Measurements from ENCODE around the gene TMCC2. TPM values are rescaled to one million over a fixed set of nuclear protein-coding genes. Genes with fewer than 3 reads are reported as not detected.

The TMCC2 gene
- total RNA-seq, 1 experiment from 2014 or later: 2.2 TPM

DNA sequence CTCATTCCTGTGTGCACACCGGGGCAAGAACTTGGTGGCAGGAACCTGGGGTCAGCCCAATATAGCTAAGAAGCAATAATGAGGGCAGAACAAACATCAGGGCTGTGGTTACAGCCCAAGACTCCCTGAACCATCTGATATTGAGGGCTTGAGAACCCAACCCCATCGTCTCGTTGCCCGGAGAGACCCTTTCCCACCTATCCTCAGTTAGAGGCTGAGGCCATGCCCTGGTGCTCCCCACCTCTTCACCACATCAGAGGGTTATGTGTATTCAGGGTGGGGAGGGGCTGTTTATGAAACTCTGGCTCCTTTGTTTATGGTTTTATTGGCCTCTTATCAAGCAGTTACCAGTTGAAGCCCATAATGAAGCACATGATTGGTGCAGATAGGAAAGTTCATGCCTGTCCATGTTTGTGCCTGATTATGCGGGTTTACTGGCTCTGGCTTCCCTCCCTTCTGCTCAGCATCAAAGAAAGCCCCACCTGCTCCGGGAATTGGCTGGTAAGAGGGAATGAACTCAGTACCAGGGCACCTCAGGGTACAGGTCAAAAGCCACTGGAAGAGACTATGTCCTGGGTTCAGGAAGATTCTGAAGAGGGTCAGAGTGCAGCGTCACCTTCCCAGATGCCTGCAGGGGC is 79.3 kb downstream of the TMCC2 start:
- no TSS peak for BruUV-seq (replicated peaks)
- ChIA-PET POLR2A (ENCODE audit: low non-redundant PET) (no interaction called here), CTCF (no interaction called here)
- intact Hi-C loops (cut with micrococcal nuclease; ENCODE audit: unreplicated experiment): no loop called here
- Histone ChIP-seq H3K36me3 (ENCODE audit: insufficient read depth, low read length, poor library complexity, severe bottlenecking) (no peaks in the 10 kb centered on the region), H3K4me3 (ENCODE audit: low read depth, low read length, poor library complexity, severe bottlenecking) (no peak overlapping the region), H3K9me3 (ENCODE audit: low read depth, low read length, poor library complexity, severe bottlenecking) (no peaks in the 10 kb centered on the region), H3K27me3 (replicated peaks; ENCODE audit: insufficient read depth, low read depth, low read length, poor library complexity) (no peaks in the 10 kb centered on the region), H3K27ac (ENCODE audit: low read depth, low read length, poor library complexity, severe bottlenecking) (no peak overlapping the region), H3K4me1 (ENCODE audit: insufficient read depth, low read length, poor library complexity, severe bottlenecking) (peaks cover 3% of the 10 kb centered on the region)
- no peak for TF ChIP-seq EZH2 (IDR thresholded peaks at IDR 0.05; ENCODE audit: borderline replicate concordance, low read depth, low read length, poor library complexity, severe bottlenecking)
- TF ChIP-seq, protein P1, sequence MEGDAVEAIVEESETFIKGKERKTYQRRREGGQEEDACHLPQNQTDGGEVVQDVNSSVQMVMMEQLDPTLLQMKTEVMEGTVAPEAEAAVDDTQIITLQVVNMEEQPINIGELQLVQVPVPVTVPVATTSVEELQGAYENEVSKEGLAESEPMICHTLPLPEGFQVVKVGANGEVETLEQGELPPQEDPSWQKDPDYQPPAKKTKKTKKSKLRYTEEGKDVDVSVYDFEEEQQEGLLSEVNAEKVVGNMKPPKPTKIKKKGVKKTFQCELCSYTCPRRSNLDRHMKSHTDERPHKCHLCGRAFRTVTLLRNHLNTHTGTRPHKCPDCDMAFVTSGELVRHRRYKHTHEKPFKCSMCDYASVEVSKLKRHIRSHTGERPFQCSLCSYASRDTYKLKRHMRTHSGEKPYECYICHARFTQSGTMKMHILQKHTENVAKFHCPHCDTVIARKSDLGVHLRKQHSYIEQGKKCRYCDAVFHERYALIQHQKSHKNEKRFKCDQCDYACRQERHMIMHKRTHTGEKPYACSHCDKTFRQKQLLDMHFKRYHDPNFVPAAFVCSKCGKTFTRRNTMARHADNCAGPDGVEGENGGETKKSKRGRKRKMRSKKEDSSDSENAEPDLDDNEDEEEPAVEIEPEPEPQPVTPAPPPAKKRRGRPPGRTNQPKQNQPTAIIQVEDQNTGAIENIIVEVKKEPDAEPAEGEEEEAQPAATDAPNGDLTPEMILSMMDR (conservative IDR thresholded peaks at IDR 0.05; ENCODE audit: low read depth, low read length): no peak
- no peak for DNase-seq (ENCODE audit: low spot score)

DNA sequence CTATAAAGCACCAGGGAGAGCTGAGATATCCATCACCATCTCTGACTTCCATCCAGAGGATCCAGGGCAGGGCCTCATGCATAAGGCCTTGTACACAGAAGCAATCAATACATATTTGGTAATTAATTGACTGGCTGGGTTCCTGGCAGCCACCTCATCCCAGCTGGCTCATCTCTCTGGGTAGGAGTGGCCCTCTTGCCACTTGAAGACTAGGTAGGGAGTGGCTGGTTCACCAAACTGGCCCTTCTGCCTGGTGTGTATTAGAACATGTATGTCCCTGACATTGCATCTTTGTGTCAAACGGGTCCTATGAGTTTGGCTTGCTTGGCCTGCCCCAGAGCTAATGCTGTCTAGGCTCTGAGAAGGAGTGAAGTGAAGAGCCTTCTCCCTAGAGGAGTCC is 82.0 kb downstream of the TMCC2 start:
- no TSS peak for BruUV-seq (replicated peaks)
- intact Hi-C loops (cut with micrococcal nuclease; ENCODE audit: unreplicated experiment): no loop called here
- Histone ChIP-seq H3K9me3 (ENCODE audit: low read depth, low read length, poor library complexity, severe bottlenecking) (no peaks in the 10 kb centered on the region), H3K4me1 (ENCODE audit: insufficient read depth, low read length, poor library complexity, severe bottlenecking) (peaks cover 11% of the 10 kb centered on the region), H3K36me3 (ENCODE audit: insufficient read depth, low read length, poor library complexity, severe bottlenecking) (no peaks in the 10 kb centered on the region), H3K4me3 (ENCODE audit: low read depth, low read length, poor library complexity, severe bottlenecking) (no peak overlapping the region), H3K27ac (ENCODE audit: low read depth, low read length, poor library complexity, severe bottlenecking) (no peak overlapping the region), H3K27me3 (replicated peaks; ENCODE audit: insufficient read depth, low read depth, low read length, poor library complexity) (no peaks in the 10 kb centered on the region)
- no peak for TF ChIP-seq EZH2 (IDR thresholded peaks at IDR 0.05; ENCODE audit: borderline replicate concordance, low read depth, low read length, poor library complexity, severe bottlenecking)
- TF ChIP-seq, protein P1 (conservative IDR thresholded peaks at IDR 0.05; ENCODE audit: low read depth, low read length): no peak
- DNase-seq (ENCODE audit: low spot score): no peak
- POLR2A ChIA-PET (ENCODE audit: low non-redundant PET): no interaction called here
- CTCF ChIA-PET: no interaction called here

DNA sequence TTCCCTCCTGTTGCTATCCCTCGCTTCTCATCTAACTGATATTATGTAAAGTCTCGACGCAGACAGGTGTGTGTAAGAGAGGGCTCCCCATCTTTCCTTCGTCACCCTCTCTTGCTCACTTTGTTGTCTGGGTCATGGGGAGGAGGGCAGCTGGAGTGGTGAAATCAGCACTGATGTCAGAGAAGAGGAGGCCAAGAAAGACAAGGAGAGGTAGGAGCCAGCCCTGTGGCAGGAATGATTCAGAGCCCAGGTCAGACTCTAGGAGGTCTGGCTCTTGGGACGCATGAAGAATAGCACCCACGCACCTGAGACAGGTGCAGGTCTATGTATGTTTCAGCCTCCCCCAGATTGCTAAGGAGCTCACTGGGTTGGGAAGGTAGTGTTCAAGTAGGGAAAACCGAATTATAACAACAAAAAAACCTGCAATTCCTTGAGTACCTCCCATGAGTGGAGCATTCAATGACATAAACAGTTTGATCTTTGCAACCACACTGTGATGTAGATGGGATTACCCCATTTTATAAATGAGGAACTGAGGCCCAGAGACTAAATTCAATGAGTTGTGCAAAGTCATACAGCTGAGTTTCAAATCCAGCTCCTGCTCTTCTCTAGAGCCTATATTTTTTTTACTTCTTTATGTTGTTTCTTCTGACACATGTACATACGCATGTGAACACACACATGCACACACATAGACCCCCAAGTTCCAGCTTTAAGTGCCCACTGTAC is 83.4 kb downstream of the TMCC2 start:
- ChIA-PET POLR2A (ENCODE audit: low non-redundant PET) (no interaction called here), CTCF (no interaction called here)
- intact Hi-C loops (cut with micrococcal nuclease; ENCODE audit: unreplicated experiment): no loop called here
- DNase-seq (ENCODE audit: low spot score): no peak
- H3K4me1 ChIP-seq (ENCODE audit: insufficient read depth, low read length, poor library complexity, severe bottlenecking): peaks cover 11% of the 10 kb centered on the region
- H3K27me3 ChIP-seq (replicated peaks; ENCODE audit: insufficient read depth, low read depth, low read length, poor library complexity): no peaks in the 10 kb centered on the region
- H3K27ac ChIP-seq (ENCODE audit: low read depth, low read length, poor library complexity, severe bottlenecking): no peak overlapping the region
- H3K9me3 ChIP-seq (ENCODE audit: low read depth, low read length, poor library complexity, severe bottlenecking): no peaks in the 10 kb centered on the region
- H3K36me3 ChIP-seq (ENCODE audit: insufficient read depth, low read length, poor library complexity, severe bottlenecking): no peaks in the 10 kb centered on the region
- BruUV-seq (replicated peaks): no TSS peak
- TF ChIP-seq, protein P1 (conservative IDR thresholded peaks at IDR 0.05; ENCODE audit: low read depth, low read length): no peak
- no peak for TF ChIP-seq EZH2 (IDR thresholded peaks at IDR 0.05; ENCODE audit: borderline replicate concordance, low read depth, low read length, poor library complexity, severe bottlenecking)
- no peak overlapping the region for H3K4me3 ChIP-seq (ENCODE audit: low read depth, low read length, poor library complexity, severe bottlenecking)

Measured in A673 (cell line).